Lower leg skin (tissue), 3 donors: ENCODE data around the gene GRIN2D.

Source experiments
- CTCF ChIP-seq, 3 donors: fragments of 450-650 bp; IDR thresholded peaks; one replicate each; pipeline ENCODE4 v1.5.1; 2016; ENCODE audit warnings: antibody characterized with exemption in 3 of 3, mild to moderate bottlenecking in 3 of 3, moderate library complexity in 2 of 3
- POLR2A ChIP-seq, 2 donors: fragments of 450-650 bp; IDR thresholded peaks; one replicate each; pipeline ENCODE4 v1.6.1; 2016 to 2017; ENCODE audit warnings: antibody characterized with exemption in 2 of 2, mild to moderate bottlenecking in 1 of 2, moderate library complexity in 1 of 2

GRCh38 chr19:48361912-48362311 lies 31.6 kb upstream of the GRIN2D start:
- no peak for TF ChIP-seq CTCF (IDR thresholded peaks at IDR 0.05)
- no peak for TF ChIP-seq POLR2A (IDR thresholded peaks at IDR 0.05)
